ENCODE measurements around the gene ERI3.

- no peak for TF ChIP-seq CTCF (IDR thresholded peaks at IDR 0.05)
- no peak for TF ChIP-seq POLR2A (IDR thresholded peaks at IDR 0.05)
These were observed 180.4 kb downstream of the ERI3 start for GRCh38 chr1:44174630-44175029.

All from thyroid gland (tissue), 4 donors.